SK-N-SH treated with all-trans-retinoic acid at 6 μM for 48 hours (cell line): Measurements from ENCODE around the gene PRPH2.
A peak's percentile ranks its signal among the peaks of the same experiment; 100 is the strongest.
"Not testable (repeated sequence)": the region's sequence is repeated elsewhere in the genome, so short reads cannot be mapped to it uniquely, and the experiment has no call there.

Experiments used
- ATAC-seq: fragments of 200-7000 bp; cut with Tn5 transposase; 3 replicates; pipeline ENCODE4 v1.9.1; 2020; ENCODE audit warnings: mild to moderate bottlenecking, moderate library complexity
- ARNTL ChIP-seq: fragments of 450-650 bp; formaldehyde crosslinking; IDR thresholded peaks from 2 replicates; pipeline ENCODE4 v1.5.0; 2020; ENCODE audit warnings: low read depth, mild to moderate bottlenecking, moderate library complexity, borderline replicate concordance
- BACH2 ChIP-seq: fragments of 250-450 bp; sonication (Bioruptor Pico); IDR thresholded peaks from 2 replicates; pipeline ENCODE4 v1.9.0; 2021; ENCODE audit warnings: mild to moderate bottlenecking, borderline replicate concordance
- CREB5 ChIP-seq: fragments of 250-450 bp; sonication (Bioruptor Pico); IDR thresholded peaks from 2 replicates; pipeline ENCODE4 v1.5.1; 2020; ENCODE audit warnings: low read depth, mild to moderate bottlenecking, moderate library complexity
- CSDC2 ChIP-seq: fragments of 250-450 bp; sonication (Bioruptor Pico); IDR thresholded peaks from 2 replicates; pipeline ENCODE4 v1.5.0; 2020; ENCODE audit warnings: mild to moderate bottlenecking, moderate library complexity
- CSRNP3 ChIP-seq: fragments of 250-450 bp; sonication (Bioruptor Pico); IDR thresholded peaks from 2 replicates; pipeline ENCODE4 v1.5.1; 2021; ENCODE audit warnings: mild to moderate bottlenecking, moderate library complexity
- GLIS3 ChIP-seq: fragments of 250-450 bp; sonication (Bioruptor Pico); IDR thresholded peaks from 2 replicates; pipeline ENCODE4 v1.5.0; 2020; ENCODE audit warnings: mild to moderate bottlenecking, moderate library complexity
- ISL1 ChIP-seq: fragments of 250-450 bp; sonication (Bioruptor Pico); IDR thresholded peaks from 2 replicates; pipeline ENCODE4 v2.1.2; 2022; ENCODE audit warnings: mild to moderate bottlenecking, moderate library complexity
- PATZ1 ChIP-seq: fragments of 250-450 bp; sonication (Bioruptor Pico); IDR thresholded peaks from 2 replicates; pipeline ENCODE4 v1.8.0; 2020; ENCODE audit warnings: mild to moderate bottlenecking, moderate library complexity, borderline replicate concordance
- PPARA ChIP-seq: fragments of 250-450 bp; sonication (Bioruptor Pico); IDR thresholded peaks from 2 replicates; pipeline ENCODE4 v1.5.0; 2020; ENCODE audit warnings: mild to moderate bottlenecking, borderline replicate concordance
- SNAI2 ChIP-seq: fragments of 250-450 bp; sonication (Bioruptor Pico); IDR thresholded peaks from 2 replicates; pipeline ENCODE4 v1.5.0; 2020; ENCODE audit warnings: mild to moderate bottlenecking, moderate library complexity
- TOX ChIP-seq: fragments of 250-450 bp; sonication (Bioruptor Pico); IDR thresholded peaks from 2 replicates; pipeline ENCODE4 v1.8.0; 2021; ENCODE audit warnings: mild to moderate bottlenecking, moderate library complexity, borderline replicate concordance
- TSHZ2 ChIP-seq: fragments of 250-450 bp; sonication (Bioruptor Pico); IDR thresholded peaks from 2 replicates; pipeline ENCODE4 v1.5.0; 2020; ENCODE audit warnings: mild to moderate bottlenecking, moderate library complexity
- ZC3H10 ChIP-seq: fragments of 250-450 bp; sonication (Bioruptor Pico); IDR thresholded peaks from 2 replicates; pipeline ENCODE4 v1.5.1; 2021; ENCODE audit warnings: mild to moderate bottlenecking, moderate library complexity
- ZFP3 ChIP-seq: fragments of 250-450 bp; sonication (Bioruptor Pico); IDR thresholded peaks from 2 replicates; pipeline ENCODE4 v1.5.0; 2020; ENCODE audit warnings: mild to moderate bottlenecking, moderate library complexity
- ZNF565 ChIP-seq: fragments of 450-650 bp; formaldehyde crosslinking; conservative IDR thresholded peaks from 2 replicates; pipeline ENCODE4 v1.5.0; 2020; ENCODE audit warnings: low read depth, mild to moderate bottlenecking, moderate library complexity

PRPH2 gene

GRCh38 chr6:42742116-42742894 lies 19.9 kb upstream of the PRPH2 start:
- no peak for ATAC-seq
- 0 out of 2 replicates have a peak, but pooled peaks have one; percentile 4 for TF ChIP-seq TOX (CRISPR knock-in tag)
- TF ChIP-seq CREB5 (CRISPR knock-in tag): no peak
- TF ChIP-seq, all 23 proteins: peak for 1

GRCh38 chr6:42740725-42741124 lies 18.3 kb upstream of the PRPH2 start:
- ATAC-seq: no peak
- TF ChIP-seq PATZ1 (CRISPR knock-in tag): no peak
- TF ChIP-seq CREB5 (CRISPR knock-in tag): no peak
- TF ChIP-seq ARNTL (CRISPR knock-in tag): no peak

GRCh38 chr6:42735976-42736375 lies 13.6 kb upstream of the PRPH2 start:
- no peak for ATAC-seq

GRCh38 chr6:42733867-42734481 lies 11.6 kb upstream of the PRPH2 start:
- ATAC-seq: not testable (repeated sequence)

More at GRCh38 chr6:42735976-42736375, 13.6 kb upstream of the PRPH2 start:
- TF ChIP-seq CSDC2 (no peak), TOX (CRISPR knock-in tag) (no peak), ISL1 (CRISPR knock-in tag) (no peak), CSRNP3 (CRISPR knock-in tag) (no peak), ZFP3 (CRISPR knock-in tag) (no peak), GLIS3 (CRISPR knock-in tag) (no peak), ZC3H10 (no peak), PPARA (CRISPR knock-in tag) (no peak), CREB5 (CRISPR knock-in tag) (no peak), PATZ1 (CRISPR knock-in tag) (no peak), SNAI2 (CRISPR knock-in tag) (no peak), TSHZ2 (CRISPR knock-in tag) (no peak), BACH2 (CRISPR knock-in tag) (no peak), ZNF565 (CRISPR knock-in tag) (no peak)
